HAP-1 (cell line): Measurements from ENCODE around the gene FGF14.

Experiments
- DNase-seq, 2 experiments: peaks; one replicate each; pipeline ENCODE4 v3.0.0-alpha.2; 2016 to 2020; ENCODE audit warnings: low spot score in 2 of 2
- H3K27me3 ChIP-seq: fragments of 250-450 bp; sonication (Bioruptor Pico); 2 replicates; pipeline ENCODE4 v1.5.1; 2020; ENCODE audit warnings: low read depth, mild to moderate bottlenecking, moderate library complexity
- H3K36me3 ChIP-seq: fragments of 250-450 bp; sonication (Bioruptor Pico); replicated peaks from 2 replicates; pipeline ENCODE4 v1.5.1; 2020; ENCODE audit warnings: mild to moderate bottlenecking
- H3K4me1 ChIP-seq: fragments of 250-450 bp; sonication (Bioruptor Pico); 2 replicates; pipeline ENCODE4 v1.5.1; 2020; ENCODE audit warnings: mild to moderate bottlenecking
- H3K4me3 ChIP-seq: fragments of 250-450 bp; sonication (Bioruptor Pico); 2 replicates; pipeline ENCODE4 v1.5.1; 2020; ENCODE audit warnings: mild to moderate bottlenecking, moderate library complexity
- H3K9me3 ChIP-seq: fragments of 250-450 bp; sonication (Bioruptor Pico); 2 replicates; pipeline ENCODE4 v1.5.1; 2020; ENCODE audit warnings: mild to moderate bottlenecking, moderate library complexity
- in situ Hi-C: fragments of 300-500 bp; cut with MboI; formaldehyde crosslinking; loops from 3 replicates; pipeline ENCODE4 v1.14.3; 2020; ENCODE audit warnings: low sequenced_read_pairs, inconsistent platforms, mixed read lengths

FGF14 gene

DNA sequence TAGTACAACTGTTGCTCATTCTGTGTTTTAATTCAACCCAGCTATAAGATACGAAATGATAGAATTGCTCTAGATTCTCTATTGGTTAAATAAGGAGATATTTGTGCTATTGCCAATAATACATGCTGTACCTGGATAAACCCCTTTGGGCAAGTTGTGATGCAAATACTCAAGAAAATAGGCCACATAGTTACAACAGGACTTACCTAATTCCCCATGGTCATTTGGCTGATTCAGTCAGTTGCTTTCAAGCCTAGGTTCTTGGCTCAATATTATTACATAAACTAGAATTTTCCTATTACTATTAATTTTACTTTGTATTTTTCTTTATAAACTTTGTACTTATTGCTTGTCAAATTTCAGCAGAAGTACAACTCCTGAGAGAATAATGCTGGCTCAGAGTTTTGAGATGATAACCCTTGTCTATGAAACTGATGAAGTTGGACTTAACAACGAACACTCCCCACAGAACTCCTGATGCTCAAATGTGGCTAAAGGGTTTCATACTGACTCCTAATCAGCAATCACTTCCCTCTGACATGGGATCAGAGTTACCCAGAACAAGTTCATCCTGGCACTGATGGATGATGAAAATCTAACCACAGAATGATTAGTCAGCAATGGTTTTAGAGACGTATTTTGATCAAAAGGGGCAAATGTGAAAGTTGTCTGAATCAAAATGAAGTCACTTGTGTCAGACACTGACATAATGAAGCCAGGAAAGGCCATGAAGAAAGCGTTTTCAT is 728.3 kb downstream of the FGF14 start:
- peaks cover 2% of the 10 kb centered on the region; the same call in 1 of the 2 replicates for H3K27me3 ChIP-seq
- H3K36me3 ChIP-seq, result no peaks in the 10 kb centered on the region
- in situ Hi-C loops, result no loop called here
- no peak overlapping the region for H3K4me3 ChIP-seq
- no peak for DNase-seq
- no peaks in the 10 kb centered on the region for H3K9me3 ChIP-seq
- H3K4me1 ChIP-seq, result no peaks in the 10 kb centered on the region

DNA sequence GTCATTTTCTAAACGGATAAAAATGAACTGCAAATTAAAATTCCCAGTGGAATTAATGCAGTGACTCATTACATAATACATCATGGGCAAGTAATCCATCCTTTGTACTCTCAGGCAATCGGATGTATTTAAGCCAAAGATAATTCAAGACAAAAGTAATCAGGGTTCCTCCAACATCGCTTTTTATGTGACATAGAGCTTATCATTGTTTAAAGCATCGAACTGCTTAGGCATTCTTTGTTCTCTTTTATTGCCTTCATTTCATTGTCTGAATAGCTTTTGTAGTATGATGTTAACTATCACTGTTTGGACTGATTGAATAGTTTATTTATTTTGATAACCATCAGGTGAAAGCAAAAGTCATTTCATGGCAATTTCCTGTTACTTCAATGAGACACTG is 740.0 kb downstream of the FGF14 start:
- Histone ChIP-seq H3K36me3 (no peaks in the 10 kb centered on the region), H3K27me3 (no peaks in the 10 kb centered on the region; the same call in 1 of the 2 replicates), H3K4me1 (no peaks in the 10 kb centered on the region; the same call in 1 of the 2 replicates), H3K4me3 (no peak overlapping the region), H3K9me3 (no peaks in the 10 kb centered on the region)
- in situ Hi-C loops, result no loop called here
- peak in 1 of 2 experiments; percentile 21 for DNase-seq
